Stimulated activated effector memory CD8-positive, alpha-beta T cell treated with anti-CD3 and anti-CD28 coated beads, Interleukin-12 subunit alpha, Interleukin-12 subunit beta, amount 100 ng/mL, for 72 hours (primary cell): ENCODE results near the gene NTF4.
A peak's percentile ranks its signal among the peaks of the same experiment; 100 is the strongest.
"Not testable (repeated sequence)": the region's sequence is repeated elsewhere in the genome, so short reads cannot be mapped to it uniquely, and the experiment has no call there.

Source experiments
- ATAC-seq: fragments of 150-1000 bp; cut with Tn5 transposase; 2 replicates; pipeline ENCODE4 v1.10.0; 2021
- DNase-seq, 2 donors: peaks; one replicate each; pipeline ENCODE4 v3.0.0; 2021 to 2022; ENCODE audit warnings: low spot score in 2 of 2
- H3K27ac Mint-ChIP-seq: one replicate; pipeline ENCODE4 v1.8.0; 2022; ENCODE audit warnings: mild to moderate bottlenecking, mixed read lengths
- H3K36me3 Mint-ChIP-seq: one replicate; pipeline ENCODE4 v1.8.0; 2022; ENCODE audit warnings: mild to moderate bottlenecking, mixed read lengths
- H3K4me1 Mint-ChIP-seq: one replicate; pipeline ENCODE4 v1.8.0; 2022; ENCODE audit warnings: mixed read lengths
- H3K4me3 Mint-ChIP-seq: one replicate; pipeline ENCODE4 v1.8.0; 2022; ENCODE audit warnings: mild to moderate bottlenecking, mixed read lengths
- H3K9me3 Mint-ChIP-seq: one replicate; pipeline ENCODE4 v1.8.0; 2022; ENCODE audit warnings: mixed read lengths

Gene NTF4

GRCh38 chr19:49022116-49022515, 42.5 kb downstream of the NTF4 start:
- no peak overlapping the region for H3K27ac Mint-ChIP-seq
- H3K4me3 Mint-ChIP-seq = no peak overlapping the region
- H3K4me1 Mint-ChIP-seq = peaks cover 31% of the 10 kb centered on the region
- H3K36me3 Mint-ChIP-seq = no peaks in the 10 kb centered on the region
- H3K9me3 Mint-ChIP-seq = no peaks in the 10 kb centered on the region
- no peak for DNase-seq
- no peak for ATAC-seq

- peaks cover 31% of the 10 kb centered on the region for H3K4me1 Mint-ChIP-seq
- DNase-seq = no peak
- H3K9me3 Mint-ChIP-seq = no peaks in the 10 kb centered on the region
- peak; percentile 47 for ATAC-seq
- no peaks in the 10 kb centered on the region for H3K36me3 Mint-ChIP-seq
- H3K27ac Mint-ChIP-seq = peak overlapping the region; percentile 7
- H3K4me3 Mint-ChIP-seq = peak overlapping the region; percentile 1
Measured at GRCh38 chr19:49020931-49021895, 43.4 kb downstream of the NTF4 start.

GRCh38 chr19:49020342-49020741, 44.3 kb downstream of the NTF4 start:
- H3K4me1 Mint-ChIP-seq = peaks cover 31% of the 10 kb centered on the region
- peaks cover 5% of the 10 kb centered on the region for H3K36me3 Mint-ChIP-seq
- H3K4me3 Mint-ChIP-seq = peak overlapping the region; percentile 84
- H3K9me3 Mint-ChIP-seq = no peaks in the 10 kb centered on the region
- no peak overlapping the region for H3K27ac Mint-ChIP-seq
- ATAC-seq (no peak), DNase-seq (no peak)

- Mint-ChIP-seq H3K27ac (peak overlapping the region; percentile 27), H3K36me3 (peaks cover 9% of the 10 kb centered on the region), H3K9me3 (no peaks in the 10 kb centered on the region), H3K4me3 (peak overlapping the region; percentile 84), H3K4me1 (peaks cover 31% of the 10 kb centered on the region)
- DNase-seq (peak; percentile 60 to 83), ATAC-seq (peak; percentile 49)
Measured at GRCh38 chr19:49019242-49019932, 45.2 kb downstream of the NTF4 start.

GRCh38 chr19:49018388-49019241, 46.0 kb downstream of the NTF4 start:
- H3K27ac Mint-ChIP-seq = peak overlapping the region; percentile 27
- peaks cover 14% of the 10 kb centered on the region for H3K36me3 Mint-ChIP-seq
- H3K4me3 Mint-ChIP-seq = peak overlapping the region; percentile 84
- not testable (repeated sequence) for ATAC-seq, H3K9me3 Mint-ChIP-seq
- peak in 1 of 2 donors; percentile 56 for DNase-seq
- peaks cover 31% of the 10 kb centered on the region for H3K4me1 Mint-ChIP-seq

- DNase-seq (peak; percentile 55 to 82), ATAC-seq (peak; percentile 82)
- no peak overlapping the region for H3K27ac Mint-ChIP-seq
- H3K4me3 Mint-ChIP-seq = peak overlapping the region; percentile 84
- H3K36me3 Mint-ChIP-seq = peaks cover 21% of the 10 kb centered on the region
- H3K9me3 Mint-ChIP-seq = no peaks in the 10 kb centered on the region
- H3K4me1 Mint-ChIP-seq = peaks cover 31% of the 10 kb centered on the region
Measured at GRCh38 chr19:49017666-49018351, 46.8 kb downstream of the NTF4 start.

GRCh38 chr19:49017041-49017665, 47.5 kb downstream of the NTF4 start, which contains the start of gene LHB:
Gene LHB (minus strand): TSS chr19:49017091. CDS start chr19:49017081, 10 bp downstream.
- Mint-ChIP-seq H3K9me3 (no peaks in the 10 kb centered on the region), H3K27ac (peak within 1 kb of the TSS; percentile 43), H3K4me3 (peak within 1 kb of the TSS; percentile 84), H3K36me3 (peaks cover 23% of the 10 kb centered on the region), H3K4me1 (peaks cover 31% of the 10 kb centered on the region)
- DNase-seq (no peak), ATAC-seq (no peak)

- Mint-ChIP-seq H3K4me1 (peaks cover 25% of the 10 kb centered on the region), H3K4me3 (no peak overlapping the region), H3K9me3 (no peaks in the 10 kb centered on the region), H3K27ac (peak overlapping the region; percentile 43), H3K36me3 (peaks cover 29% of the 10 kb centered on the region)
- ATAC-seq (no peak), DNase-seq (no peak)
Measured at GRCh38 chr19:49016067-49016839, 48.4 kb downstream of the NTF4 start.

- Mint-ChIP-seq H3K36me3 (peaks cover 42% of the 10 kb centered on the region), H3K4me1 (peaks cover 13% of the 10 kb centered on the region), H3K27ac (no peak overlapping the region), H3K9me3 (no peaks in the 10 kb centered on the region), H3K4me3 (no peak overlapping the region)
- ATAC-seq (no peak), DNase-seq (no peak)
Measured at GRCh38 chr19:49014870-49015255, 49.8 kb downstream of the NTF4 start.

- Mint-ChIP-seq H3K4me3 (no peak overlapping the region), H3K9me3 (no peaks in the 10 kb centered on the region), H3K36me3 (peaks cover 47% of the 10 kb centered on the region), H3K27ac (no peak overlapping the region), H3K4me1 (peaks cover 10% of the 10 kb centered on the region)
- no peak for DNase-seq
- no peak for ATAC-seq
Measured at GRCh38 chr19:49014123-49014869, 50.3 kb downstream of the NTF4 start.

GRCh38 chr19:49011194-49011593, 53.4 kb downstream of the NTF4 start:
- no peaks in the 10 kb centered on the region for H3K9me3 Mint-ChIP-seq
- no peak overlapping the region for H3K27ac Mint-ChIP-seq
- peaks cover 77% of the 10 kb centered on the region for H3K36me3 Mint-ChIP-seq
- no peak overlapping the region for H3K4me3 Mint-ChIP-seq
- no peaks in the 10 kb centered on the region for H3K4me1 Mint-ChIP-seq
- DNase-seq (no peak), ATAC-seq (no peak)
